Stimulated activated CD8-positive, alpha-beta memory T cell treated with anti-CD3 and anti-CD28 coated beads, Interleukin-15, amount 100 ng/mL, for 48 hours (primary cell): Measurements from ENCODE around the gene IL36B.
A peak's percentile ranks its signal among the peaks of the same experiment; 100 is the strongest.

Source experiments
- DNase-seq, 2 donors: peaks; one replicate each; pipeline ENCODE4 v3.0.0-alpha.2; 2020; ENCODE audit warnings: low read depth in 2 of 2

The IL36B gene

GRCh38 chr2:113011108-113011507 is 41.6 kb downstream of the IL36B start:
- no peak for DNase-seq

- DNase-seq: no peak
Measured at GRCh38 chr2:113010088-113010487, 42.6 kb downstream of the IL36B start.

GRCh38 chr2:113009622-113010021 is 43.0 kb downstream of the IL36B start:
- DNase-seq: no peak

GRCh38 chr2:113007250-113007649 is 45.4 kb downstream of the IL36B start:
- no peak for DNase-seq

- DNase-seq: no peak
Measured at GRCh38 chr2:113005030-113005509, 47.6 kb downstream of the IL36B start, which contains the start of gene IL36A. Gene IL36A (plus strand): TSS chr2:113005459. CDS start chr2:113005872, 413 bp downstream.

GRCh38 chr2:113002677-113003076 is 50.0 kb downstream of the IL36B start:
- DNase-seq: no peak

GRCh38 chr2:113000436-113000835 is 52.2 kb downstream of the IL36B start:
- no peak for DNase-seq

- DNase-seq: no peak
Measured at GRCh38 chr2:112997151-112997550, 55.5 kb downstream of the IL36B start.

GRCh38 chr2:112996635-112997034 is 56.0 kb downstream of the IL36B start:
- DNase-seq: peak; percentile 10 to 21

- no peak for DNase-seq
Measured at GRCh38 chr2:112995346-112995920, 57.2 kb downstream of the IL36B start.

- no peak for DNase-seq
Measured at GRCh38 chr2:112994648-112995047, 58.0 kb downstream of the IL36B start.

- no peak for DNase-seq
Measured at GRCh38 chr2:112993831-112994230, 58.8 kb downstream of the IL36B start.

- no peak for DNase-seq
Measured at GRCh38 chr2:112989611-112990010, 63.1 kb downstream of the IL36B start.

- no peak for DNase-seq
Measured at GRCh38 chr2:112985090-112985489, 67.6 kb downstream of the IL36B start.

GRCh38 chr2:112980537-112980936 is 72.1 kb downstream of the IL36B start:
- no peak for DNase-seq

GRCh38 chr2:112979731-112980130 is 72.9 kb downstream of the IL36B start:
- DNase-seq: no peak

- DNase-seq: no peak
Measured at GRCh38 chr2:112977559-112978056, 75.1 kb downstream of the IL36B start, which contains the start of gene IL36G. Gene IL36G (plus strand): TSS chr2:112978006. CDS start chr2:112978639, 633 bp downstream.
